Stimulated activated CD4-positive, alpha-beta T cell treated with anti-CD3 and anti-CD28 coated beads, Interleukin-2, amount 100 ng/mL, for 4 hours (primary cell): ENCODE results near the gene SND1.

Experiments used
- DNase-seq: peaks from one replicate; pipeline ENCODE4 v3.0.0-alpha.2; 2020; ENCODE audit warnings: low read depth

The SND1 gene

GRCh38 chr7:128075242-128076095 is 423.5 kb downstream of the SND1 start:
- DNase-seq: no peak

DNA sequence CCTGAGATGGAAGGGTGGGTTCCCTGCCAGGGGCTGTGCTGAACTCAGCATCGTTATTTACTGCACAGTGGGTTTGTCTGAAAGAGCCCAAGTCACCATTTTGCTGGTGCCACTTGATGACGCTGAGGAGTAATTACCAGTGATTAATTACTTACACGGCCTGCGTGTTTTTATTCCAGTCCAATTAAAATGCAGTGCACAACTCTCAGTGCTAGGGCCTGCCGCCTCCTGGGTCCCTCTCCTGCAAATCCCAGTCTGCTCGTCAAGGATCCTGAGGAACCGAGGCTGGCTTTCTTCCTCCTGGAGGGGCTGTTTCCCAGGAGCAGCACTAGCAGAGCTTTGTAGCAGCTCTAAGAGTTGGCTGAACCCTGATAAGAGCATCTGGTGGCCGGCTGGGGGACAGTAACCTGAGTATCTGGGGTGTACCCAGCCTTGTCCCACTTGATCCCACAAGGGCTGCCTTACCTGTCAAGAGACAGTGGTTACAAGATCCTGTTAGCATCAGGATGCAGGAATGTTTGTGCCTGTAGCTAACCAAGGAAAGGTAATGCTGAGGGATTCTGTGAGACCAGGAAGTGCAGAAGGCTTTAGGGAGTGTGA is 424.3 kb downstream of the SND1 start:
- DNase-seq: no peak

GRCh38 chr7:128076796-128077271 is 424.8 kb downstream of the SND1 start:
- DNase-seq: no peak

GRCh38 chr7:128078309-128078708 is 426.3 kb downstream of the SND1 start:
- DNase-seq: no peak

DNA sequence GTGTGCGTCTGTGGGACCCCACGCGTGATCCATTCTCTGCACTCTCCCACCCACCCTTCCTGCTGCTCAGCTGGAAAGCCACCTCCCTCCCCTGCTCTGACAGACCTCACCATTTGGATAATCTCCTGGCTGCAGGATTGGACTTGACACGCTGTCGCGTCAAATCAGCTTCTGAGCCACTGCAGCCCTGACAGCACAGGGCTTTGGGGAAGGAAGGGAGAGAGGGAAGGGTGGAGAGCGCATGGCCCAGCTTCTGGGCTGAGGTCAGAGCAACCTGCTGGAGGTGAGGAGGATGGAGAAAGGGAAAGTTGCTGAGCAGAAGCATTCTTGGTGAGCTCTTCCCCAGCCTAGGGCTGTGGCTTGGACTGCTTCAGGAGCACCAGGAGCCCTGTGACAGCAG is 428.2 kb downstream of the SND1 start:
- no peak for DNase-seq

DNA sequence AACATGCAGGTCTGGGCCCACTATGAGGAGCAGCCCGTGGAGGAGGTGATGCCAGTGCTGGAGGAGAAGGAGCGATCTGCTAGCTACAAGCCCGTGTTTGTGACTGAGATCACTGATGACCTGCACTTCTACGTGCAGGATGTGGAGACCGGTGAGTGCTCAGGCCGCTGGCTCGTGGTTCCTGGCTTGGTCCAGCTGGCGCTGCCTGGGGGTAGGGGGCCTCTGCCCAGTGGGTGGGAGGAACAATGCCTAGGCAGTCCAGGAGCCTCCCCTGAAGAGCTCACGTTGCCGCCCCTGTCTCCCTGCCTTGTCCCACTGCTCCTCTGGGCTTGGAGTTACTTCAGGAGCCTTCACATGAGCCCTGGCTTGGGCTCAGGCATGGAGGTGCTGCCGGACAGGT is 429.4 kb downstream of the SND1 start:
- DNase-seq: no peak

DNA sequence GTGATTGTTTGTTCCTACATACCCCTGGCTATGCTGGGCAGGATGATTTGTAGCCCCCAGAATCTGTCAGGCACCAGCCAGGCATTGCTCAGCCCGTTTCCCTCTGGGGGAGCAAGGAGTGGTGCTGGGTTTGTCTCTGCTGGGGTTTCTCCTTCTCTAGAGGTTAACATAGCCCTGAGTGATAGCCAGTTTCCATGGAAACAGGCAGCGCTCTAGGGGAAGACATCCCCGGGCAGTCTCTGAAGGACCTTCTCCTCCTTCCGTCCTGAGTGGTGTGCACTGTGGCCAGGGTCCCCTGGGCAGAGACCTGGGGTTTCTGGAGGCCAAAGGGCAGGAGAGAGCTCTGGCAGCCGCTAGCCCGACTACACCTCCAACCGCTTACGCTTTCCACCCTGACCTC is 429.8 kb downstream of the SND1 start:
- DNase-seq: no peak

GRCh38 chr7:128082431-128082830 is 430.4 kb downstream of the SND1 start:
- DNase-seq: no peak

GRCh38 chr7:128084896-128085608 is 433.1 kb downstream of the SND1 start:
- DNase-seq: no peak

- no peak for DNase-seq
Observed at GRCh38 chr7:128090492-128090891, 438.5 kb downstream of the SND1 start.

DNA sequence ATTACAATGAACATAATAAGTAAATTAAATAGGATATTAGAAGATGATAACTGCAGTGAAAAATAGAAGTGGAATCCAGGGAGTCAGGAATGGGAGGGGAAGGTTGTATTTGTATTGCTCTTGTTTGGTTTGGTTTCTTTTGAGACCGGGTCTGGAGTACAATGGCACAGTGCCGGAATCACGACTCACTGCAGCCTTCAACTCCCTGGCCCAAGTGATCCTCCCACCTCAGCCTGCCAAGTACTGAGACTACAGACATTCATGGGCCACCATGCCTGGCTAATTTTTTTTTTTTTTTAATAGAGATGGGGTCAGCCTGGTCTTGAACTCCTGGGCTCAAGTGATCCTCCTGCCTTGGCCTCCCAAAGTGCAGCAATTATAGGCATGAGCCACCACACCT is 439.1 kb downstream of the SND1 start:
- no peak for DNase-seq

GRCh38 chr7:128092221-128092620 is 440.2 kb downstream of the SND1 start:
- DNase-seq: no peak

DNA sequence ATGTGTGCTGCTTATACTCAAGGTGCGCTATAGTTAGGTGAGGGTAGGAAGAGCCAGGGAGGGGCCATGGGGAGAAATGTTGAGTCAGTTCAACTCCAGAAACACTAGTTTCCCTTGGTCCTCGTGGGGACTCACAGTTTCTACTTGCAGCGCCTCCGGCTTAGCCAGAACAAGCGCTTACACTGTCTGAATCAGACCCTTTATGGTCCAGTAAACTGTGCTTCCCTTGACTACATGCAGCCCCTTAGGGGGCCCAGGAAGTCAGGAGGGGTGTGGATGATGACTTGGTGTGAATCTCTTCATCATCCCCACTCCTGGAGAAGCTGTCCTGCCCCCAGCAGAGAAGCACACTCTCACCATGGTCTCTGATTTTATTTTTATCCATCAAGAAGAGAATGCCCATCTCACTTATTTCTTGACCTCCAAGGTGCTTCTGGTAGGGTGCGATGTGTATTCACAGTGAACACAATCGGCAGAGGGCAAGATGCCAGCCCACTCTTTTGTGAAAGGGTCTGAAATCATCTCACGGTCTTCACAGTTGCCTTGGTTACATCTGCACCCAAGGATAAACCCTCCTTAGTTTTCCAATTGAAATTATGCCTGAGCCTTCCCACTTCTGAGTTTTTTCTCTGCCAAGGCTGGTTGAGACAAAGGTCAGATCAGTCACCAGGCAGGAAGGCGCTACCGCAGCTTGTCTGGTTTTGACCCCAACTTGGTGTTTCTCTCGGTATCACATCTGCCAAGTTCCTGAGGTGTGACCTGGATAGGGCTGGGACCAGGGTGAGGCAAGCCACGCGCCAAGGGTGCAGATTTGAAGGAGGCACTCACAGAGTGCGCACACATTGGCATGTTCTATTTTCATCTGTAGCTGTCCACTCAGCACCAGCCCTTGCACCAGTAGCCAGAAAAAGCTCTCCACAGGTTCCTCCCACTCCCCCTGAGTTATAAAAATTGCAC is 441.9 kb downstream of the SND1 start:
- DNase-seq: no peak

GRCh38 chr7:128094686-128095085 is 442.7 kb downstream of the SND1 start:
- no peak for DNase-seq

GRCh38 chr7:128097211-128097731 is 445.3 kb downstream of the SND1 start:
- no peak for DNase-seq

DNA sequence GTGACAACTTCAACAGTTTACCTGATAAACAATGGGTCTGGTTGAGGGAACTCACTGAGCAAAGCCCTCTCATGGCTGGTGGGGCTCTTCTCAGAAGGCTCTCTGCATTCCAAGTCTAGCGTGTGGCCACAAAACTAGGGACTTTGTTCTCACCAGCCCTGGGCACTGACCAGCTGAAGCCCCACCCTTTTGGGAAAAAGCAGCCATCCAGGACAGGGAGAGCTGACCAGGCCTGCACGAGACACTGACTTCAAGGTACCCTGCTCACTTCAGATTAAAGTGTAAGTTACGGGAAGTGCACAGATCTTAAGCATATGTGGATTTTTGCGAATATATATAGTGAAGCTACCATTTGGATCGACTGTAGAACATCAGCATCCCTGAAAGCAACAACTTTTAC is 446.6 kb downstream of the SND1 start:
- DNase-seq: no peak

DNA sequence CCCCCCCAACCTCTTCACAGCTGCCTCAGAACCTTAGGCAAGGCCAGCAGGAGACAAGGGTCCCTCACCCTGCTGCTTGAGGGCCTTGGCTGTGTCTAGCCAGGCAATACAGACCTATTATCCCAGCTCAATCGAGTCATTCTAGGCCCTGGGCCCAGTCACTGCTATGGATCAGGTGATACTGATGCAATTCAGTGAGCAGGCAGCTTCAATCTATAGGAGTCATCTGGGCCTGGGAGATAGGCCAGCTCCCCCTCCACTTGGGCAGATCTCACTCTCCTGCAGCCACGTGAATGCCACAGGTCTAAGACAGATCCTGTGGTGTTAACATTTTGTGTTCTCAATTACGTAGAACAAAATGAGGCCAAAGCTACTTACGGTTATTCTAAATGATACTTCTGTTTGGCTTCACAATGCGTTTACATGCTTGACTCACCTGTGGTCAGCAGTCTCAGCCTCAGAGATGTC is 447.2 kb downstream of the SND1 start:
- DNase-seq: no peak

- no peak for DNase-seq
Observed at GRCh38 chr7:128100225-128100948, 448.4 kb downstream of the SND1 start.

GRCh38 chr7:128100949-128101713 is 449.1 kb downstream of the SND1 start:
- no peak for DNase-seq
